ENCODE data around the gene GOLGA2.

The GOLGA2 gene

DNA sequence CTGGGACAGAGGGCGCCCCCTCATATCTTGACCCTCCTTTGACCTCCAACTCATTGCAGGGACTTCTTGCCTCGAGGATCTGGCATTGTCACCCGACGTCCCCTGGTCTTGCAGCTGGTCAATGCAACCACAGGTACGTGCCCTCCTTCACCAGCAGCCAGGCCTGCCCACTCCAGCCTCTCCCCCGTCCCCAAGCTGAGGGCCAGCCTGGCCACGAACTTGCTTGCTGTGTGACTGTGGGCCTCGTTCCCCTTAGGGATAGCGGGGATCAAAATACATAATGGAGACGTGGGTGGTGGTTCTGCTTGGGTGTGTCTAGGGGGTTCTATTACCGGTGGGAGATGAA is 57.7 kb downstream of the GOLGA2 start:
- TF ChIP-seq JUND (IDR thresholded peaks at IDR 0.05; ENCODE audit: low read depth): no peak
- in situ Hi-C loops (cut with HindIII; ENCODE audit: low pct_unique_long_range_greater_than_20kb, low sequenced_read_pairs): no loop called here

GRCh38 chr9:128216781-128217553 is 58.8 kb downstream of the GOLGA2 start:
- in situ Hi-C loops (cut with HindIII; ENCODE audit: low pct_unique_long_range_greater_than_20kb, low sequenced_read_pairs): no loop called here
- no peak for TF ChIP-seq JUND (IDR thresholded peaks at IDR 0.05; ENCODE audit: low read depth)
- DNase-seq (ENCODE audit: low read depth in 1 of 2, low spot score in 1 of 2): no peak

More for the DNA sequence above, 57.7 kb downstream of the GOLGA2 start:
- no peak for DNase-seq (ENCODE audit: low read depth in 1 of 2, low spot score in 1 of 2)

- no peak for DNase-seq (ENCODE audit: low read depth in 1 of 2, low spot score in 1 of 2)
- no peak for TF ChIP-seq JUND (IDR thresholded peaks at IDR 0.05; ENCODE audit: low read depth)
- in situ Hi-C loops (cut with HindIII; ENCODE audit: low pct_unique_long_range_greater_than_20kb, low sequenced_read_pairs): no loop called here
Observed at GRCh38 chr9:128215491-128216409, 60.1 kb downstream of the GOLGA2 start.

DNA sequence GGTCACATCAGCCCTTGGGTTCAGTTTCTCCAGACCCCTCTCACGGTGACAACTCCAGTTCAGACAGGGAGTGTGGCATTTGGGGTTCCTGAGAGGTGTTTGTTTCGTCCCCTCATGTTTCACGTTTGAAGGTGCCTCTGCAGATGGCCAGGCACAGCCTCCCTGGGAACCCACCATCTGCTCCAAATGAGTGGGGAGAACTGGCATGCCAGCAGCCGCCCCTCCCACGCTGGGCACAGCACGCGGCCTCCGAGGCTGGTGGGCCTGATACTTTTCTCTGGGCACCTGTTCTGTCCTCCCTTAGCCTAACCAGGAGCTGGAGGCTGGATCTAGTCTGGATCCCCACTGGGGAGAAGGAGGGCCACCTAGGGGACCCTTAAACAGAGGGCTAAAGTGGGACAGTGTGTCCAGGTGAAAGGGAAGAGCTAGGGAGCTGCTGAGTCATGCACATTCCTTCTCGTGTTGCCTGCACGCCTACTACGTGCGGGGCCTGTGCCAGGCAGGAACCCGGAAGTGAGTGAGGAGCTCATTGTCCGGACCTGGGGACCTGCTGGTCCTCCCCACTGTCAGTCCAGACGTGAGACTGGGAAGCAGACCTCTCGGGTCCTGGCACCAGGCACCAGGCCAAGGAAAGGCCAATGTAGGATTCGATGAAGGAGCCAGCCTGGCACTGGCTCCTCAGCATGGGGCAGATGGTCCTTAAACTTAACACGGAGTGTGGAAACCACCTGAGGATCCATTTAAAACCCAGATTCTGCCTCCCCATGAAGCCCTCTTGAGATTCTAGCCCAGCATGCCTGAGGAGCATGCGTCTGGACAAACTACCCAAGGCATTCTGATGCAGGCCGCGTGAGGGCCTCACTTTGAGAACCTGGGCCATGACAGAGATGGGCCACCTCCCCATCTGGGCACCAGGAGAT is 61.0 kb downstream of the GOLGA2 start:
- peak in 1 of 2 experiments; percentile 51 for DNase-seq (ENCODE audit: low read depth in 1 of 2, low spot score in 1 of 2)
- TF ChIP-seq JUND (IDR thresholded peaks at IDR 0.05; ENCODE audit: low read depth): no peak
- in situ Hi-C loops (cut with HindIII; ENCODE audit: low pct_unique_long_range_greater_than_20kb, low sequenced_read_pairs): no loop called here

- no peak for DNase-seq (ENCODE audit: low read depth in 1 of 2, low spot score in 1 of 2)
- in situ Hi-C loops (cut with HindIII; ENCODE audit: low pct_unique_long_range_greater_than_20kb, low sequenced_read_pairs): no loop called here
- TF ChIP-seq JUND (IDR thresholded peaks at IDR 0.05; ENCODE audit: low read depth): no peak
Observed at GRCh38 chr9:128213746-128214497, 61.9 kb downstream of the GOLGA2 start.

- in situ Hi-C loops (cut with HindIII; ENCODE audit: low pct_unique_long_range_greater_than_20kb, low sequenced_read_pairs): no loop called here
- TF ChIP-seq JUND (IDR thresholded peaks at IDR 0.05; ENCODE audit: low read depth): no peak
- DNase-seq (ENCODE audit: low read depth in 1 of 2, low spot score in 1 of 2): no peak
Observed at GRCh38 chr9:128211981-128212281, 63.9 kb downstream of the GOLGA2 start.

- DNase-seq (ENCODE audit: low read depth in 1 of 2, low spot score in 1 of 2): no peak
- in situ Hi-C loops (cut with HindIII; ENCODE audit: low pct_unique_long_range_greater_than_20kb, low sequenced_read_pairs): no loop called here
- no peak for TF ChIP-seq JUND (IDR thresholded peaks at IDR 0.05; ENCODE audit: low read depth)
Observed at GRCh38 chr9:128211186-128211980, 64.4 kb downstream of the GOLGA2 start.

- no peak for TF ChIP-seq JUND (IDR thresholded peaks at IDR 0.05; ENCODE audit: low read depth)
- in situ Hi-C loops (cut with HindIII; ENCODE audit: low pct_unique_long_range_greater_than_20kb, low sequenced_read_pairs): no loop called here
- no peak for DNase-seq (ENCODE audit: low read depth in 1 of 2, low spot score in 1 of 2)
Observed at GRCh38 chr9:128208946-128209669, 66.7 kb downstream of the GOLGA2 start.

DNA sequence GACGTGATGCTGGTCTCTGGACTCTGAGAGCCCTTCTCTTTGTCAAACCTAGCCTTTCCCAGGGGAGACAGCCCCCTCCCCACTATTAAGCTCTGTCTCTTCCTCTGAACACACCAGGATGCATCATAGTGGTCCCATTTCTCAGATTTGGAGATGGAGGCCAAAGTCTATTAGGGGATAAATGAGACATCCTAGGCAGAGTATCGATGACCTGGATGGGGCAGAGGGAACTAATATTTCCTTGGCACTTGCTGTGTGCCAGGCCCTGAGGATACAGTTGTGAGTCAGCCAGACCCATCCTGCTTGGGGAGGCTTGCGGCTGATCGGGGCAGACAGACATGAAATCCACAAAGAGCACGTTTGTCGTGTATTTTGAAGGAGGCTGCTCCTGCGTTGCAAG is 67.4 kb downstream of the GOLGA2 start:
- TF ChIP-seq JUND (IDR thresholded peaks at IDR 0.05; ENCODE audit: low read depth): no peak
- in situ Hi-C loops (cut with HindIII; ENCODE audit: low pct_unique_long_range_greater_than_20kb, low sequenced_read_pairs): no loop called here
- no peak for DNase-seq (ENCODE audit: low read depth in 1 of 2, low spot score in 1 of 2)

DNA sequence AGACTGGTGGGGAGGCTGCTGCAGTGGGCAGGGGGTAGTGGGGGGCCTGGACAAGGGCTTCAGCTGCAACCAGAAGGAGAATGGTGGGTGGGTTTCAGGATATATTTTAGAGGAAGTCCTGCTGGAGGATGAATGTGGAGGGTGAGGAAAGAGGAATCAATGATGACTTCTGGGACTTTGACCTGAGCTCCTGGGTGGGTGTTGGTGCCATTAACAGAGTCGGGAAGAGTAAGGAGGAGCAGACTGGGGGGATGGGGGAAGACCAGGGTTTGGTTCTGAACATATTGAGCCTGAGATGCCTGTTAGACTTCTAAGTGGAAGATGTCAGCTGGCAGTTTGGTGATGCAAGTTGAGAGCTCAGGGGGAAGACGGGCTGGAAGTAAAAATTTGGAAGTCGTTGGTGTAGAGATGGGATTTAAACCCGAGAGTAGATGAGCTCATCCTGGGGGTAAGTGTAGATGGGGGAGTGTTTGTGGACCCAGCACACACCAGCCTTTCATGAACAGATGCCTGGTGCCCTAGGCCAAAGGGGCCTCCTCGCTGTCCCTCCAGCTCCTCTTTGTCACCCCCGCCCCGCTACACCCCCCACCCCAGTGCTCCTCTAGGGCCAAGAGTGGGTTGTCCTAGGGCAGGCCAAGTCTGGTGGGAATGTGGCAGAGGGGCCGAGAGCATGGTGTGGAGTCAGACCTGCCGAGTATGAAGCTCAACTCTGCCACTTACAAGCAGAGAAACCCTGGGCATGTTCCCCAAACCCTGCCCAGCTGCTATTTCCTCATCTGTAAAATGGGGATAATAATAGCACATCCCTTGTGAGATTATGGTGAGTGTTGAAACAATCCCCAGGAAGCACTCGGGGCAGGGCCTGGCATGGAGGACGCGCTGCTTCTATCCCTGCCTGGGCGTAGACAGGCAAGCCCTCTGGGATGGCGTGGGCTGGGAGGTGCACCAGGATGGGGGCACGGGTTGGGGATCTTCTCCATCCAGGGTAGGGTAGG is 68.6 kb downstream of the GOLGA2 start:
- TF ChIP-seq JUND (IDR thresholded peaks at IDR 0.05; ENCODE audit: low read depth): no peak
- DNase-seq (ENCODE audit: low read depth in 1 of 2, low spot score in 1 of 2): no peak
- in situ Hi-C loops (cut with HindIII; ENCODE audit: low pct_unique_long_range_greater_than_20kb, low sequenced_read_pairs): no loop called here
